ENCODE measurements around the gene SH3RF2.

The SH3RF2 gene

GRCh38 chr5:146032911-146033310 lies 96.5 kb downstream of the SH3RF2 start:
- no peak for TF ChIP-seq SIN3A (IDR thresholded peaks at IDR 0.05; ENCODE audit: borderline replicate concordance, insufficient read depth, low read length)
- TF ChIP-seq POLR2AphosphoS5 (IDR thresholded peaks at IDR 0.05; ENCODE audit: low read depth, low read length): no peak
- no peak for TF ChIP-seq REST (IDR thresholded peaks at IDR 0.05; ENCODE audit: insufficient read depth in 1 of 2, low read depth in 2 of 2, low read length in 2 of 2)
- no peak for TF ChIP-seq FOXP2 (optimal IDR thresholded peaks at IDR 0.05; ENCODE audit: borderline replicate concordance, extremely low read depth, extremely low read length, insufficient read depth)
- no peak for TF ChIP-seq TAF1 (IDR thresholded peaks at IDR 0.05; ENCODE audit: borderline replicate concordance, insufficient read depth, low read length)

- TF ChIP-seq POLR2AphosphoS5 (IDR thresholded peaks at IDR 0.05; ENCODE audit: low read depth, low read length): no peak
These were observed 97.7 kb downstream of the SH3RF2 start for GRCh38 chr5:146034127-146034526.

- no peak for TF ChIP-seq REST (IDR thresholded peaks at IDR 0.05; ENCODE audit: insufficient read depth in 1 of 2, low read depth in 2 of 2, low read length in 2 of 2)
- TF ChIP-seq TAF1 (IDR thresholded peaks at IDR 0.05; ENCODE audit: borderline replicate concordance, insufficient read depth, low read length): no peak
- no peak for TF ChIP-seq SIN3A (IDR thresholded peaks at IDR 0.05; ENCODE audit: borderline replicate concordance, insufficient read depth, low read length)
- TF ChIP-seq POLR2AphosphoS5 (IDR thresholded peaks at IDR 0.05; ENCODE audit: low read depth, low read length): no peak
- TF ChIP-seq FOXP2 (optimal IDR thresholded peaks at IDR 0.05; ENCODE audit: borderline replicate concordance, extremely low read depth, extremely low read length, insufficient read depth): no peak
These were observed 98.2 kb downstream of the SH3RF2 start for GRCh38 chr5:146034605-146035004.

- TF ChIP-seq SIN3A (IDR thresholded peaks at IDR 0.05; ENCODE audit: borderline replicate concordance, insufficient read depth, low read length) (no peak), TAF1 (IDR thresholded peaks at IDR 0.05; ENCODE audit: borderline replicate concordance, insufficient read depth, low read length) (no peak), REST (IDR thresholded peaks at IDR 0.05; ENCODE audit: insufficient read depth in 1 of 2, low read depth in 2 of 2, low read length in 2 of 2) (no peak), FOXP2 (optimal IDR thresholded peaks at IDR 0.05; ENCODE audit: borderline replicate concordance, extremely low read depth, extremely low read length, insufficient read depth) (no peak), POLR2AphosphoS5 (IDR thresholded peaks at IDR 0.05; ENCODE audit: low read depth, low read length) (no peak)
These were observed 103.0 kb downstream of the SH3RF2 start for GRCh38 chr5:146039420-146039819.

- TF ChIP-seq FOXP2 (optimal IDR thresholded peaks at IDR 0.05; ENCODE audit: borderline replicate concordance, extremely low read depth, extremely low read length, insufficient read depth): no peak
- TF ChIP-seq POLR2AphosphoS5 (IDR thresholded peaks at IDR 0.05; ENCODE audit: low read depth, low read length): no peak
- no peak for TF ChIP-seq TAF1 (IDR thresholded peaks at IDR 0.05; ENCODE audit: borderline replicate concordance, insufficient read depth, low read length)
- TF ChIP-seq REST (IDR thresholded peaks at IDR 0.05; ENCODE audit: insufficient read depth in 1 of 2, low read depth in 2 of 2, low read length in 2 of 2): no peak
- TF ChIP-seq SIN3A (IDR thresholded peaks at IDR 0.05; ENCODE audit: borderline replicate concordance, insufficient read depth, low read length): no peak
These were observed 104.1 kb downstream of the SH3RF2 start for GRCh38 chr5:146040527-146040926.
